HepG2 (cell line): ENCODE data around the gene SMIM1. TPM values are rescaled to one million over a fixed set of nuclear protein-coding genes. Genes with fewer than 3 reads are reported as not detected.

Experiments used
- ARID2 ChIP-seq: sonication (generic); formaldehyde crosslinking; IDR thresholded peaks from 2 replicates; pipeline ENCODE4 v1.8.1; 2022; ENCODE audit warnings: mild to moderate bottlenecking, missing genetic modification reagents, borderline replicate concordance
- GTF2F1 ChIP-seq: fragments of 150-350 bp; IDR thresholded peaks from 2 replicates; pipeline ENCODE4 v1.6.1; 2014; ENCODE audit warnings: low read length
- MAX ChIP-seq: IDR thresholded peaks from 2 replicates; pipeline ENCODE4 v1.6.1; 2012; ENCODE audit warnings: inconsistent platforms
- NCOA2 ChIP-seq: sonication (generic); formaldehyde crosslinking; IDR thresholded peaks from 2 replicates; pipeline ENCODE4 v1.8.0; 2022; ENCODE audit warnings: inconsistent platforms
- PITX1 ChIP-seq: sonication (generic); formaldehyde crosslinking; IDR thresholded peaks from 2 replicates; pipeline ENCODE4 v1.5.1; 2020; ENCODE audit warnings: mild to moderate bottlenecking, missing genetic modification reagents
- RAD51 ChIP-seq: fragments of 450-650 bp; IDR thresholded peaks from 2 replicates; pipeline ENCODE4 v1.6.1; 2016; ENCODE audit warnings: borderline replicate concordance
- REXO4 ChIP-seq: sonication (generic); formaldehyde crosslinking; IDR thresholded peaks from 2 replicates; pipeline ENCODE4 v1.8.0; 2022; ENCODE audit warnings: missing genetic modification reagents, mild to moderate bottlenecking, borderline replicate concordance
- SALL1 ChIP-seq: sonication (generic); formaldehyde crosslinking; IDR thresholded peaks from 2 replicates; pipeline ENCODE4 v1.8.0; 2022; ENCODE audit warnings: mild to moderate bottlenecking, missing genetic modification reagents
- SMAD3 ChIP-seq: sonication (generic); formaldehyde crosslinking; IDR thresholded peaks from 2 replicates; pipeline ENCODE4 v1.4.0; 2020; ENCODE audit warnings: missing genetic modification reagents
- SRY ChIP-seq: sonication (generic); formaldehyde crosslinking; IDR thresholded peaks from 2 replicates; pipeline ENCODE4 v1.8.0; 2022; ENCODE audit warnings: mild to moderate bottlenecking, missing genetic modification reagents
- ZBTB21 ChIP-seq: sonication (generic); formaldehyde crosslinking; IDR thresholded peaks from 2 replicates; pipeline ENCODE4 v1.4.0; 2020; ENCODE audit warnings: missing genetic modification reagents
- ZNF343 ChIP-seq: sonication (generic); formaldehyde crosslinking; IDR thresholded peaks from 2 replicates; pipeline ENCODE4 v1.4.0; 2020; ENCODE audit warnings: mild to moderate bottlenecking, missing genetic modification reagents
- ZNF577 ChIP-seq: sonication (generic); formaldehyde crosslinking; IDR thresholded peaks from 2 replicates; pipeline ENCODE4 v1.4.0; 2020; ENCODE audit warnings: mild to moderate bottlenecking, low read depth, missing genetic modification reagents, borderline replicate concordance
- ZNF605 ChIP-seq: sonication (generic); formaldehyde crosslinking; IDR thresholded peaks from 2 replicates; pipeline ENCODE4 v1.8.0; 2022; ENCODE audit warnings: mild to moderate bottlenecking, missing genetic modification reagents
- ZNF75D ChIP-seq: sonication (generic); formaldehyde crosslinking; IDR thresholded peaks from 2 replicates; pipeline ENCODE4 v1.8.1; 2023; ENCODE audit warnings: missing genetic modification reagents, mild to moderate bottlenecking, borderline replicate concordance
- polyA plus RNA-seq, 8 experiments: library from polyadenylated mRNA; depleted of rRNA in 3 of 8; stranded (reverse) in 7 of 8; unstranded in 1 of 8; fragments of >200 nt; fragmentation: Illumina TruSeq in 4 of 8; extraction: Trizol in 4 of 8; gene quantifications; 2 replicates each; pipeline versions ENCODE4 v1.2.1 to v1.2.3, GENCODE V29; 2011 to 2016; ENCODE audit warnings: low read depth in 4 of 8, missing spikeins in 1 of 8, mixed read lengths in 1 of 8; ENCODE audit not compliant: insufficient read depth in 1 of 8
- total RNA-seq, 5 experiments: library from RNA; depleted of rRNA; stranded (reverse); fragments of >200 nt; fragmentation: Illumina TruSeq; extraction: Trizol; gene quantifications; 2 replicates each; pipeline ENCODE4 v1.2.3, GENCODE V29; 2016; ENCODE audit warnings: low read depth in 1 of 5
- TF ChIP-seq, protein P1 (sequence below): sonication (generic); formaldehyde crosslinking; IDR thresholded peaks from 2 replicates; pipeline ENCODE4 v1.4.0; 2020; ENCODE audit warnings: missing genetic modification reagents
- TF ChIP-seq, protein P2 (sequence below): sonication (generic); formaldehyde crosslinking; IDR thresholded peaks from 2 replicates; pipeline ENCODE4 v1.8.1; 2023; ENCODE audit warnings: mild to moderate bottlenecking, missing genetic modification reagents
- TF ChIP-seq, protein P3 (sequence below): sonication (generic); formaldehyde crosslinking; IDR thresholded peaks from 2 replicates; pipeline ENCODE4 v1.4.0; 2020; ENCODE audit warnings: missing genetic modification reagents, borderline replicate concordance
- TF ChIP-seq, protein P4 (sequence below): sonication (generic); formaldehyde crosslinking; IDR thresholded peaks from 2 replicates; pipeline ENCODE4 v1.4.0; 2020; ENCODE audit warnings: missing genetic modification reagents, borderline replicate concordance

SMIM1 gene
- total and polyA plus RNA-seq, 2 of the 13 experiments (the other 11 are each of a cell fraction or from before 2014, with no cell fraction given) = 12.4 to 56.3 TPM

- TF ChIP-seq ZNF577 (CRISPR knock-in tag) (no peak), SALL1 (CRISPR knock-in tag) (0 out of 2 replicates have a peak, but pooled peaks have one; percentile 37), ARID2 (CRISPR knock-in tag) (no peak), SRY (CRISPR knock-in tag) (no peak), SMAD3 (CRISPR knock-in tag) (no peak), ZNF605 (CRISPR knock-in tag) (no peak), ZBTB21 (no peak), NCOA2 (CRISPR knock-in tag) (no peak), MAX (peak; percentile 44; the same call in 1 of the 2 replicates), ZNF75D (no peak), ZNF343 (CRISPR knock-in tag) (no peak), REXO4 (CRISPR knock-in tag) (no peak), GTF2F1 (no peak), PITX1 (no peak), RAD51 (no peak)
- TF ChIP-seq, protein P1, sequence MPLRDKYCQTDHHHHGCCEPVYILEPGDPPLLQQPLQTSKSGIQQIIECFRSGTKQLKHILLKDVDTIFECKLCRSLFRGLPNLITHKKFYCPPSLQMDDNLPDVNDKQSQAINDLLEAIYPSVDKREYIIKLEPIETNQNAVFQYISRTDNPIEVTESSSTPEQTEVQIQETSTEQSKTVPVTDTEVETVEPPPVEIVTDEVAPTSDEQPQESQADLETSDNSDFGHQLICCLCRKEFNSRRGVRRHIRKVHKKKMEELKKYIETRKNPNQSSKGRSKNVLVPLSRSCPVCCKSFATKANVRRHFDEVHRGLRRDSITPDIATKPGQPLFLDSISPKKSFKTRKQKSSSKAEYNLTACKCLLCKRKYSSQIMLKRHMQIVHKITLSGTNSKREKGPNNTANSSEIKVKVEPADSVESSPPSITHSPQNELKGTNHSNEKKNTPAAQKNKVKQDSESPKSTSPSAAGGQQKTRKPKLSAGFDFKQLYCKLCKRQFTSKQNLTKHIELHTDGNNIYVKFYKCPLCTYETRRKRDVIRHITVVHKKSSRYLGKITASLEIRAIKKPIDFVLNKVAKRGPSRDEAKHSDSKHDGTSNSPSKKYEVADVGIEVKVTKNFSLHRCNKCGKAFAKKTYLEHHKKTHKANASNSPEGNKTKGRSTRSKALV (CRISPR knock-in tag) = no peak
- TF ChIP-seq, protein P2, sequence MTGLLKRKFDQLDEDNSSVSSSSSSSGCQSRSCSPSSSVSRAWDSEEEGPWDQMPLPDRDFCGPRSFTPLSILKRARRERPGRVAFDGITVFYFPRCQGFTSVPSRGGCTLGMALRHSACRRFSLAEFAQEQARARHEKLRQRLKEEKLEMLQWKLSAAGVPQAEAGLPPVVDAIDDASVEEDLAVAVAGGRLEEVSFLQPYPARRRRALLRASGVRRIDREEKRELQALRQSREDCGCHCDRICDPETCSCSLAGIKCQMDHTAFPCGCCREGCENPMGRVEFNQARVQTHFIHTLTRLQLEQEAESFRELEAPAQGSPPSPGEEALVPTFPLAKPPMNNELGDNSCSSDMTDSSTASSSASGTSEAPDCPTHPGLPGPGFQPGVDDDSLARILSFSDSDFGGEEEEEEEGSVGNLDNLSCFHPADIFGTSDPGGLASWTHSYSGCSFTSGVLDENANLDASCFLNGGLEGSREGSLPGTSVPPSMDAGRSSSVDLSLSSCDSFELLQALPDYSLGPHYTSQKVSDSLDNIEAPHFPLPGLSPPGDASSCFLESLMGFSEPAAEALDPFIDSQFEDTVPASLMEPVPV (CRISPR knock-in tag) = no peak
- TF ChIP-seq, protein P3, sequence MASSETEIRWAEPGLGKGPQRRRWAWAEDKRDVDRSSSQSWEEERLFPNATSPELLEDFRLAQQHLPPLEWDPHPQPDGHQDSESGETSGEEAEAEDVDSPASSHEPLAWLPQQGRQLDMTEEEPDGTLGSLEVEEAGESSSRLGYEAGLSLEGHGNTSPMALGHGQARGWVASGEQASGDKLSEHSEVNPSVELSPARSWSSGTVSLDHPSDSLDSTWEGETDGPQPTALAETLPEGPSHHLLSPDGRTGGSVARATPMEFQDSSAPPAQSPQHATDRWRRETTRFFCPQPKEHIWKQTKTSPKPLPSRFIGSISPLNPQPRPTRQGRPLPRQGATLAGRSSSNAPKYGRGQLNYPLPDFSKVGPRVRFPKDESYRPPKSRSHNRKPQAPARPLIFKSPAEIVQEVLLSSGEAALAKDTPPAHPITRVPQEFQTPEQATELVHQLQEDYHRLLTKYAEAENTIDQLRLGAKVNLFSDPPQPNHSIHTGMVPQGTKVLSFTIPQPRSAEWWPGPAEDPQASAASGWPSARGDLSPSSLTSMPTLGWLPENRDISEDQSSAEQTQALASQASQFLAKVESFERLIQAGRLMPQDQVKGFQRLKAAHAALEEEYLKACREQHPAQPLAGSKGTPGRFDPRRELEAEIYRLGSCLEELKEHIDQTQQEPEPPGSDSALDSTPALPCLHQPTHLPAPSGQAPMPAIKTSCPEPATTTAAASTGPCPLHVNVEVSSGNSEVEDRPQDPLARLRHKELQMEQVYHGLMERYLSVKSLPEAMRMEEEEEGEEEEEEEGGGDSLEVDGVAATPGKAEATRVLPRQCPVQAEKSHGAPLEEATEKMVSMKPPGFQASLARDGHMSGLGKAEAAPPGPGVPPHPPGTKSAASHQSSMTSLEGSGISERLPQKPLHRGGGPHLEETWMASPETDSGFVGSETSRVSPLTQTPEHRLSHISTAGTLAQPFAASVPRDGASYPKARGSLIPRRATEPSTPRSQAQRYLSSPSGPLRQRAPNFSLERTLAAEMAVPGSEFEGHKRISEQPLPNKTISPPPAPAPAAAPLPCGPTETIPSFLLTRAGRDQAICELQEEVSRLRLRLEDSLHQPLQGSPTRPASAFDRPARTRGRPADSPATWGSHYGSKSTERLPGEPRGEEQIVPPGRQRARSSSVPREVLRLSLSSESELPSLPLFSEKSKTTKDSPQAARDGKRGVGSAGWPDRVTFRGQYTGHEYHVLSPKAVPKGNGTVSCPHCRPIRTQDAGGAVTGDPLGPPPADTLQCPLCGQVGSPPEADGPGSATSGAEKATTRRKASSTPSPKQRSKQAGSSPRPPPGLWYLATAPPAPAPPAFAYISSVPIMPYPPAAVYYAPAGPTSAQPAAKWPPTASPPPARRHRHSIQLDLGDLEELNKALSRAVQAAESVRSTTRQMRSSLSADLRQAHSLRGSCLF (CRISPR knock-in tag) = no peak
- TF ChIP-seq, protein P4, sequence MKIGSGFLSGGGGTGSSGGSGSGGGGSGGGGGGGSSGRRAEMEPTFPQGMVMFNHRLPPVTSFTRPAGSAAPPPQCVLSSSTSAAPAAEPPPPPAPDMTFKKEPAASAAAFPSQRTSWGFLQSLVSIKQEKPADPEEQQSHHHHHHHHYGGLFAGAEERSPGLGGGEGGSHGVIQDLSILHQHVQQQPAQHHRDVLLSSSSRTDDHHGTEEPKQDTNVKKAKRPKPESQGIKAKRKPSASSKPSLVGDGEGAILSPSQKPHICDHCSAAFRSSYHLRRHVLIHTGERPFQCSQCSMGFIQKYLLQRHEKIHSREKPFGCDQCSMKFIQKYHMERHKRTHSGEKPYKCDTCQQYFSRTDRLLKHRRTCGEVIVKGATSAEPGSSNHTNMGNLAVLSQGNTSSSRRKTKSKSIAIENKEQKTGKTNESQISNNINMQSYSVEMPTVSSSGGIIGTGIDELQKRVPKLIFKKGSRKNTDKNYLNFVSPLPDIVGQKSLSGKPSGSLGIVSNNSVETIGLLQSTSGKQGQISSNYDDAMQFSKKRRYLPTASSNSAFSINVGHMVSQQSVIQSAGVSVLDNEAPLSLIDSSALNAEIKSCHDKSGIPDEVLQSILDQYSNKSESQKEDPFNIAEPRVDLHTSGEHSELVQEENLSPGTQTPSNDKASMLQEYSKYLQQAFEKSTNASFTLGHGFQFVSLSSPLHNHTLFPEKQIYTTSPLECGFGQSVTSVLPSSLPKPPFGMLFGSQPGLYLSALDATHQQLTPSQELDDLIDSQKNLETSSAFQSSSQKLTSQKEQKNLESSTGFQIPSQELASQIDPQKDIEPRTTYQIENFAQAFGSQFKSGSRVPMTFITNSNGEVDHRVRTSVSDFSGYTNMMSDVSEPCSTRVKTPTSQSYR (CRISPR knock-in tag) = no peak
Observed at GRCh38 chr1:3785045-3785444, 12.5 kb downstream of the SMIM1 start (continued).
